Hematopoietic multipotent progenitor cell treated with erythropoietin and hydrocortisone succinate and interleukin-3 and kit ligand, for 8 days (in vitro differentiated cells): ENCODE measurements around the gene CPVL.
A peak's percentile ranks its signal among the peaks of the same experiment; 100 is the strongest.
"Not testable (repeated sequence)": the region's sequence is repeated elsewhere in the genome, so short reads cannot be mapped to it uniquely, and the experiment has no call there.

ENCODE experiments used
- DNase-seq: peaks from one replicate; pipeline ENCODE4 v3.0.0-alpha.2; 2015

The CPVL gene

DNA sequence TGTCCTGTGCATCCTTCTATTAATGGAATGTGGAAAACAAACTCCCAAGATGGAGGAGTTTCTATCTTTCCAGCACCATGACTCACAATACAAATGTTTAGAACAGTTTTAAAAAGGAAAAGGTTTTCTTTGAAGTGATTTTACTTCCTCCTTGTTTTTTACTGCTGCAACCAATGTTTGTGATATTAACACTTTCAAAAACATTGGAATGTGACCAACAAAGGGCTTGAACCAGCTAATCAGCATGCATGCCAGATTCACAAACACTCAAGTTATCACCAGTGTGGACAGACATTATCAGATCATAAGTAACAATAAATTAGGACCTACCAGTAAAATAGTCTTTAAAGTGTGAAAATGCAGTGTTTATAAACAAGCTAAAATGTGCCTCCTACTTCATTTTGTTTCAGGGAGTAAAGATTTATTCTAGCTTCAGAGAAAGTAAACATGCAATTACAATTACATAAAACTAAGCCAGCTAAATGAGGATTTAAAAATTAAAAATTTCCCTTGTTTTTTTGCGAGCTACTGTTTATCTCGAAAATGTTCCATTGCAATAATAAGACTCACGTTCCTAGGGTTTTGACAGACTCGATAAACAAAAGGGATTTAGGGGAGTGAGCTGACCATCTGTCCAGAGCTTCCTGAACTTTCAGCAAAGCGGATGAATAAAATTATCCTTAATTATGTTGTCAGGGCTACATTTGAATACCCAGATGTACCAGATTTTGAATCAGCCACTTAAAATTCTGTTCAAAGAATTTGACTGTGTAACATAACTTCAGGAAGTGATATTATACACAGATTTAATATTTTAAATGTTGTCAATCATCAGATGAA, 29.8 kb downstream of the CPVL start:
- DNase-seq = no peak

DNA sequence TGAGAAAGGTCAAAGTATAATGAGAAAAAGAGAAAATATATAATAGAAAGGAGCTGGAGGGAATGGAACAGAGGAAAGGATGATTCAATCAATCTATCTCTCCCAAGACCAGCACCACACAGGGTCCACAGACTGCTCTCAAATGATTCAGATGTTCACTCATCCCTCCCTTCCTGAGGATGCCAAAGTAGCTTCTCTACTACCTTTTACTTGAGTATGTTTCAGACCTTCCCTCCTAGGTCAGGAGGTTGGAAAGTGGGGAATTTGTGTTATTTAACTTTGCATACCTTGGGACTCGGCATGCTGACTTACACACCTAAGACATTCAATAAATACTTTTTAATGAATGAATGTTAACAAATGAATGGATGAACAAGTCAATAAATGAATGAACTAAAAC, 30.6 kb downstream of the CPVL start:
- DNase-seq = no peak

DNA sequence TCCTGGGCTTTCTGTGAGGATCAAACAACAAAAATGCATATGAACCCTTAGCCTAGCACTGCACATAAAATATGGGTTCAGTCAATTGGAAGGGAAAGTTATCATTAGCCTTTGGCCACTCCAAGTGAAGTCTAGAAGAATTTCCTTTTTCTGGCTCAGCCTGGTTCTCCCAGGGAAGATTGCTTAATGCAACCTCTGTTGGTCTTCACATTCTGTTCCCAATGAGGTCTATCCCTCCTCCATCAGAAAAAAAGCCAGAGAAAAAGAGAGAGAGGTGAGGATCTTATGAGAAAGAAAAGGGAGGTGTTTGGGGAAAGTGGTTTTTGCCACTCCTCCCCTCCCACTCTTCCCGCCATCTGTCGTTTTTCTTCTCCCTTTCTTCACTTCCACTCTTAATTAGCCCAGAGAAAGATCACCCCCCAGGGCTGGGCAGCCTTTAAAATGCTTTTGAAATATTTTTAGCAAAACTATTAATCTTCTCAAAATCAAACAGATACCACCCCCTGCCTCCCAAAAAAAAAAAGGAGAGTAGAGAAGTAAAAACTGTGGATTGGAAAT, 31.1 kb downstream of the CPVL start:
- DNase-seq = no peak

DNA sequence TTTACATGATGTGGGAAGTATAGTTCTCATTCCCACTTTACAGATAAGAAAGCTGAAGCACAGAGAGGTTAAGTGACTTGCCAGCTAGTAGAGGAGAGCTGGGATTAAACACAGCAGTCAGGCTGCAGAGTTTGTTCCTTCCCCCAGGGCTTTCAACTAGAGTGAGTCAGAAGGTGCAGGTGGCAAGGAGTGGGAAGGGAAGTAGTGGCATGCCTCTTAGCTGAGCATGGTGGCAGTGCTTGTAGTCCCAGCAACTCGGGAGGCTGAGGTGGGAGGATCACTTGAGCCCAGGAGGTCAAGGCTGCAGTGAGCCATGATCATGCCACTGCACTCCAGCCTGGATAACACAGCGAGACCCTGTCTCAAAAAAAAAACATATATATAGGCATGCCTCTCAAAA, 32.1 kb downstream of the CPVL start:
- not testable (repeated sequence) for DNase-seq

DNA sequence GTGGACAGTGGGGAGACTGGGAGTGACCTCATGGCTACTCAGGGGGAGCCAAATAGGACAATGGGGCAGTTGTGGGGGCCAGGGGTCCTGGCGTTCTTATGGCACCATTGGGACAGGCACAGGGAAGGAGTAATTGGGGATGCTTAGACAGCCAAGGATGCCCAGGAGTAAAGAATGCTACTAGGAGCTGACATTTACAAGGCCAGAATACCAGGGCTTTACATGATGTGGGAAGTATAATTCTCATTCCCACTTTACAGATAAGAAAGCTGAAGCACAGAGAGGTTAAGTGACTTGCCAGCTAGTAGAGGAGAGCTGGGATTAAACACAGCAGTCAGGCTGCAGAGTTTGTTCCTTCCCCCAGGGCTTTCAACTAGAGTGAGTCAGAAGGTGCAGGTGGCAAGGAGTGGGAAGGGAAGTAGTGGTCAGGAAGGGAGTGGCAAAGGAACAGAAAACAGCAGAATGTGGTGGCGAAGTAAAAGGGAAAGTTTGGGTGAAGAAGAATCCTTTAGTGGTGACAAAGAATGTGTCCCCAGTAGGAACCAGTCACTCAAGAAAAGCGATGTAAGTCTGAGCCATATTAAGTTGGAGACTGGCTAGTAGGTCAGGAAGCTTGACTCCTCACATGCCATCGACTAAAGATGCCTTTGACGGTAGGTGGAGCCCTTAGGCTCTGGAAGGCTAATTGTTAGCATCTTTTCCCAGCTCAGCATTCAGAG, 32.8 kb downstream of the CPVL start:
- peak; percentile 73 for DNase-seq

DNA sequence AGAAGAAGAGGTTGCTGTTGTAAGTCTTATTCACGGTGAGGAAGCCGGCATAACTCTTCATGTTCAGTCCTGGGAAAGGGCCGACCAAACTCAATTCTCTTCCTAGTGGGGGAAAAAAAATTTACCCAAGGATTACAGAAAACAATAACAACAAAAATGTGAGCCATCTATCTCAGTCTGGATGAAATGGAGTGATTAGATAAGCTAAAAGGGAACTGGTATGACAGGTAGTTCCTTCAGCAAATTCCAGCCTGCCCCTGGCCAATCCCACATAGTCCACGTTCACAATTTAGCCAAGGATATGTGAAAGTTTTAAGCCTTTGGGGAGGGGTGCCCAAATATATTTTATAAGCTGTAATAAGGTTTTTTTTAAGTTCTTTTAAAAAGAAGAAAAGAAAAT, 33.6 kb downstream of the CPVL start:
- DNase-seq = no peak

DNA sequence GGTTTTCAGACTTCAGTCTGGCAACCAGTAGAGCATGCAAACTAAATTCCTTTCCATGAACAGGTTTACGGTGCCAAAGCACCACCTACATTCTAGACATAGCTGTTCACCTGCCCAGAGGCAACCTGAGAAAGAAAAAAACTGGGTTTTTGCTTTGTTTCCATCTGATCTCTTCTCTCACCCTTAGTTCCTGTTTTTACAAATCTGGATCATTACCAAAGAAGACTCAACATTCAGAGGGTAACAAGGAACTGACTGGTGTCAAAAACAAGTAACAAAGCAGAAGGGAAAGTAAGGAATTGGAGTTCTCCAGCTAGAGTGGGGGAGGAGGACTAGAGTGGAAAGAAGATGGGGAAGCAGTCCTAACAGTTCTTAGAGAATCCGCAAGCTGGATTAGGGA, 36.4 kb downstream of the CPVL start:
- no peak for DNase-seq

DNA sequence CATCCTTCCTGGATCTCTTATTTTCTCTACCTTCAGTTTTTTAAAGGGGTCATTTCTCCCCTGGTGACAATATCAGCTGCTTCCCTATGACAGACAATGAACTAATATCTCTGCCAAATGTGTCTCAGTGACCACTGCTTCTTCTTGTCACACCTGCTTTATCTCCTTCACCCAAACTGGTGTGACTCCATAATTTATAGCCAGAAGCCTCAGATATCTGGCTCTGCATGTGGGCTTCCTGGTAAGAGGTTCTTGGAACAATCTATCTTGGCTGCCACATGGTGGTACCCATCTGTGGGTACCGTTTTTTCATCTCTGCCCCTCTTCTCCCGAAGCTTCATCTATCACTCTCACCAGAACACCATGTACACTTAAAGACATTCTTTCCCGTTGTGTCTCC, 37.0 kb downstream of the CPVL start:
- DNase-seq = peak; percentile 96

DNA sequence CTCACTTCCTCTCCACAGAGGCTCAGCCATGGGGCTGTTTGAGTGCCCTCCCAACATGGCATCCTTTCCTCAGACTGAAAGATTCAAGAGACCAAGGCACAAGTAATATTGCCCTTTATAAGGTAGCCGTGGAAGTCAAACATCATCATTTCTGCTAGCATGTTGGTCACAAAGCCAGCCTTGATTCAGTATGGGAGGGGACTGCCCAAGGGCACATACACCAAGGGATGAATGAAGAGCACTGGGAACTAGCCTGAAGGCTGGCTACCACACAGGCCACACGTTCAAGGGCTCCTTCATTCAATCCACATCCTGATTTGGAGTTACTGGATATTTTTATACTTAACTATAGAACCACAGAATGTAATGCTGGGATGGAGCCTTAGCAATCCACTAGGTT, 39.3 kb downstream of the CPVL start:
- DNase-seq = no peak

DNA sequence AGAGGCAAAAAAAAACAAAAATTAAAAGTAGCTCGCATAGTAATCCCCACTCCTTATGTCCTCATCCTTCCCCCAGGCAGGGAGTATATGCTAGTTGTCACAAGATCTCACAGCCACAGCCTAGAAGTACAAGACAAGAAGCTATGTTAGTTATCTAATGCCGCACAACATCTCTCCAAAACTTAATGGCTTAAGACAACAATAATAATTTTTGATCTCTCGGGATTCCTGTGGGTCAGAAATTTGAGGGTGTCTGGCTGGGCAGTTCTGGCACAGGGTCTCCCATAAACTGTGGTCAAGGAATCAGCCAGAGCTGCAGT, 39.7 kb downstream of the CPVL start:
- no peak for DNase-seq

DNA sequence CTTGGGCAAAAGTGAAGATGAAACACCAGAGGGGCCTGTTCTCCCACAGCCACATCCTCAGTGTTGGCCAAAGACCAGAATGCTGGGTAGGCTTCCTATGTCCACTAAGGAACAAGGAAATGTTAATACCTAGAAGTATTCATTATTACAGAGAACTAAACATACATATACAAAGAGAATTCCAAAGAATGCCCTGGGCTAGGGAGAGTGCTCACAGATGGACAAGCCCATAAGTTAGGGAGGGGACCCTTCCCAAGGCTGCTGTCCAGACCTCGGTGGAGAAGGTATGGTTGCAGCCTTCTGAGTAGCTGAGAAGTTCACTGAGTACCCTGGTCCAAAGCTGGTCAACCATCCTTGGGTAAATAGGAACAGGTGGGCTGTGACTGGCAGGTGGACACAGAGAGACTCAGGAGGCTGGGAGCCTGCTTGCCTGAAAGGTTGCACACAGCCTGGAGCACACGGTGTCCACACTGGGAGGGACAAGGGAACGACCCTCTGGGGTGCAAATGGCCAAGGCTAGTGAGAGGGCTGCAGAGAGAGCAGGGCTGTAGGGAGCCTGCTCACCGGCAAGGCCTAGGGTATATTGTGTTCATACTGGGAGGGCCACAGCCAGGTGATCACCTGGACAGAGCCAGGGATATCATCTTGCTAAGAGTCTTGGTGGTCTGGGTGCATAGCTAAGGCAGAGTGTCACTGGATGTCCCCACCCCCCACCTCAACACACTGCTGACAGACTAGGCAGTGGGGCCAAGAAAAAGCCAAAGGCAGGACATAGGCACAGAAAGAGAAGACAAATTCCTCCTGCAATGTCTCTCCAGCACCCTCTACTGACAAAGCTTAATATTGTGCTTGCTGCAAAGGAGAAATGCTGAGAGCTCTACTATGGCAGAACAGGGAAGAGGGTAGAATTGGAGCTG, 40.3 kb downstream of the CPVL start:
- DNase-seq = peak; percentile 82

DNA sequence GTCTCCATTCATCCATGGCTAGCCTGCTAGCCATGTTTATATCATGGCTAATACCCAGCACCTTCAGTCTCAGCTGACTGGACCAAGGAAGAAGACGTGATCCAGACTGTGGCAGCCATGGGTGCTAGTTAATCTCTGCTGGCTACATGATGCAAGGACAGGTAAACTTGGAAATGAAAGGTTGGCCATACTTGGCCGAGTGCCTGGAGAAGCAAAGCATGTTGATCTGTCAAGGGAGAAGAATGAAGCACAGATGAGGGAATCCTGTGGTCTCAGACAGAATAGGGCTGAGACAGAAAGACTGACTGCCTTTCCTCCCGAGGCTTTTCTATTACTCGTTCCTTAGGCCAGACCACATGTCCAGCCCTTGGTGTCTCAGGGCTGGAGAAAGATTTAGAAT, 41.1 kb downstream of the CPVL start:
- no peak for DNase-seq

DNA sequence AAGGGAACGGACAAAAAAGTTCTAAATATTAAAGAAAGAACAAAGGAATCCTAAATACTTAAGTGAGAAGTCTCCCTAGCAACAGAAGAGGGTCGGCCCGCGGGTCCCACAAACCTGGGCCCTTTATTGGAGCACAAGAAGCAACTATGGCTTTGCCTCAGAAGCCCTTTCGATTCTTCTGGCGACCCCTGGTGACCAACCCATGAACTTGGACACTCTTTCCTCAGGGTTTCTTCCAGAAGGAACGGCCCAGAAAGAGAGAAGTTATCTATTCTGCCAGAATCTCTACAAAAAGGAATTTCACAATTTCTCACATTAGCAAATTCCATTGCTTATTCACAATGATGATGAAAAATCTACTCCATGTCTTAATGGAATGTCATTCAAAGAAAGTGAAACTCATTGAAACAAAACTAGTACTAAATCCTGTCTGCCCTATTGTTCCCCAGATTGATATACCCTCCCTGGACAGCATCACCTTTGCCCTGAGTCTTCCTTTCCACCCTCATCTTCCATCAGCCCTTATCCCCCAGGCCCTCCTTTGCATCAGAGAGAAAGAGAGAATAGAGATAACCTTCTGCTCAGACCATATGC, 43.7 kb downstream of the CPVL start:
- peak; percentile 61 for DNase-seq

DNA sequence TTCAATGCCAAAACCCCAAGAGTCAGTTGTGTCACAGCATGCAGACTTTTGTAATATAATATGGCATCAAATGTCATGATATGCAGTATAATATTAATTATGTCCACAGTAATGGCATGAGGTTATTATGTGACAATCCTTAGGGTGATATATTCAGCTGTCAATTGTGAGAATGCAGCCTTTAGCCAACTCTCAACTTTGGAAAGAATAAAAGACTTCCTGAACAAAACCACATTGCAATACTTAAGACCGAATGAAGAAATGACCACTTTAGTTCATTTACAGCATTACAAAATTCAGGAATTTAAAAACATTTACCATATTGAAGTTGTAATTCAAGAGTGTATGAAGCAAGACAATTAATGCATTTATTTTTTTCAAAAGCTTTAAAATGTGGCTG, 45.4 kb downstream of the CPVL start:
- no peak for DNase-seq

DNA sequence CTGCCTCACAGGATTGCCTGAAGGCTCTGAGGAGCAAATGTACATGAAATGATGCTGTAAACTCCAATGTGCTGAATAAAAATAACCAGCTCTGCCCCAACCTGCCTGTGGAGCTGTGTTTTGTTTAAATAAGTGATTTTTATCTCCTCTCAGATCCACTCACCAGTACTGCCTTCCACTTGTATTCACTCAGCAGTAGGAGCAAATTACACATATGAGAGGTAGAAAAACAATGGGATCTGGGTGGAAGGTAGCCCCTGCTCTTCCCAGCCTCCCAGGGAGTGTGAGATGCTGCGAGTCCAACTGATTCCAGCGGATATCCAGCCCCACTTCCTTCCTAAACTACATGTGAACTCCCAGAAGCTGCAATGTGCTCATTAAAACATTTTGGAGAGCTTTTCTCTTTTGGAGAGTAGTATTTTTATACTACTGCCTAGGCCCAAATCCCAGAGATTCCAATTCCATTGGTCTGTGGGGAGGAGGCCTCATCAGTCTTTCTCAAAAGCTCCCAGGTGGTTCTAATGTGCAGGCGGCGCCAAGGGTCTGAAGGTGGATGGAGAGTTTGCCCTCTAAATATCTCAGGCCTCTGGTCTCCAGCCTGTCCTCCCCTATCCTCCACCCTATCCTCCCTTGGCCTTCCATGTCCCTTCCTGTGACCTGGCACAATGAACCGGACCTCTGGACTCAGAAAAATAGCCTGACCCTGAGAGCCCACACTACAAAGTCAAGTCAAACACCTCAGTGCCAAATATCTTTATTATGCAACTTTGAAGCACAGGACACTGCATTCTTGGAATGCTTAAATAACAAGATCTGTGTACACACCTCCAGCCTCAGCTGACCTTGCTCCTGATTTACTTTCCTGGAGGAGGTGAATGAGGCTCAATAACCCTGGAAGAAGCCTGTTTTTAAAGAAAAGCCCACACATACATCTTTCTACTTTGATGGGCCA, 46.2 kb downstream of the CPVL start:
- DNase-seq = no peak

DNA sequence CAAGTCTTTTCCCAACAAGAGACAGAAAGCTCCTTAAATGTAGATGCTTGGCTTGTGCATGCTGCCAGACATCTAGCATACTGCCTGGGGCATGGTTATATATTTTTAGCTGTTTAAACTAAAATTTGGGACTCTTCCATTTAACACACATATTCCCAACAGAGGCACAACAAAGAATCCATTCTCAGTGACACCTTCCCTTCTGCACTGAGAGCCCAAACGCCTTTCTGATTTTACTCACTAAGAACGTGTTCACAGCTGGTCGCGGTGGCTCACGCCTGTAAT, 49.9 kb downstream of the CPVL start:
- DNase-seq = no peak

DNA sequence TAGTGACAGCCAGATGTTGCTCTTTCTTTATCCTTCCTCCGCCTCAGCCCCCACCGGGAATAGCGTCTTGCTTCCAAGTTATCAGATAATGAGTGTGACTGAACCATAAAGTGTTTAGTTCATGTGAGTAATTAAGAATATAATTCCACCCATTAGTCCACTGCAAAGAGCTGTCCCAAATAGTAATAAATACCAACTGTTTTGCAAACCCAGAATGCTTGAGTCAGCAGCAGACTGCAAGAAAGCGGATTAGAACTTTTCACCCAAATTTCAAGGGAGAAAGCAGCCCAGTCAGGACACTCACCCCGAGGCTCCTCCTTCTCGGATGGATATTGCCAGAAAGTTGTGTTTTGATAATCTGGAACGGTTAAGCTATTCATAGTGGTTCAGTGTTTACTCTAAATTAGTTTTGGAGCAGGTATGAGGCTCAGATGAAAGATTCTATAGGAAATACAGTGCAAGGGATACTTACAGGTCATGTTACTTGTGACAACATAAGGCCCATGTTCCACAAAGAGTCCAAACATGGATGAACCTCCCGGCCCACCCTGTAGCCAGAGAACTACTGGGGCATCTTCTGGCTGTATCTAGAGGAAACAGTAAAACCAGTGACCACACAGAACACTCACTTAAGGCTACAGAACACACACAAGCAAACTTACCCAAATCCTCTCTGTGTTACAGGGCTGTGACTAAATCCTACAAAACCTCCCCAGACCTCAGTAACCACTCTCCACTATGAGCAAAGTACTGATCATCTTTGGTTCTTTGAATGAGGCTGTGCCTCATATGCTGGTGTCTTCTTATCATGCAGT, 50.5 kb downstream of the CPVL start:
- DNase-seq = no peak

DNA sequence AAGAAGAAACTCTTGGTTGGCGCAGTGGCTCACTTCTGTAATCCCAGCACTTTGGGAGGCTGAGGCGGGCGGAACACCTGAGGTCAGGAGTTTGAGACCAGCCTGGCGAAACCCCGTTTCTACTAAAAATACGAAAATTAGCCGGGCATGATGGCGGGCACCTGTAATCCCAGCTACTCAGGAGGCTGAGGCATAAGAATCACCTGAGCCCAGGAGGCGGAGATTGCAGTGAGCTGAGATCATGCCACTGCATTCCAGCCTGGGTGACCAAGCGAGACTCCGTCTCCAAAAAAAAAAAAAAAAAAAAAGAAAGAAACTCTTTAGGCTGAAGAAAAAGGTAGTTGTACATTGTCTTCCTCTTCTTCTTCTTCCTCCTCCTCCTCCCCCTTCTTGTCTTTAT, 53.2 kb downstream of the CPVL start:
- DNase-seq = not testable (repeated sequence)

DNA sequence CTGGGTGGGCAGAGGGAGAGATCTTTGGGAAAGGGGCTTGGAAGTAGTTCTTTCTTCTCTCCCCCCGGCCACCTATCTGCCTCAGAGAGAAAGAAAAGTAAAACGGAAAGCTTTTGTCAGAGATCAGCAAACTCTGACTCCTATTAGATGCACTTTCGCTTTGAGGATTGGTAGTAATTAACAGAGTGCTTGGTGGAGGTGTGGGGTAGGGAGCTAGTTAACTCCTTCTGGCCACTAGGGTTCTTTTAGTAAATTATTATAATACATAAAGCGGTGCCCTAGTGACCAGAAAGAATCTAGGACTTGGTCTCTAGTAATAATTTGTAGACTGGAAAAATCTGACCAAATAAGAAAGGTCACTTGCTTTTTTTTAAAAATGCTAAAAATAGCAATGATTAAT, 54.6 kb downstream of the CPVL start:
- DNase-seq = no peak

DNA sequence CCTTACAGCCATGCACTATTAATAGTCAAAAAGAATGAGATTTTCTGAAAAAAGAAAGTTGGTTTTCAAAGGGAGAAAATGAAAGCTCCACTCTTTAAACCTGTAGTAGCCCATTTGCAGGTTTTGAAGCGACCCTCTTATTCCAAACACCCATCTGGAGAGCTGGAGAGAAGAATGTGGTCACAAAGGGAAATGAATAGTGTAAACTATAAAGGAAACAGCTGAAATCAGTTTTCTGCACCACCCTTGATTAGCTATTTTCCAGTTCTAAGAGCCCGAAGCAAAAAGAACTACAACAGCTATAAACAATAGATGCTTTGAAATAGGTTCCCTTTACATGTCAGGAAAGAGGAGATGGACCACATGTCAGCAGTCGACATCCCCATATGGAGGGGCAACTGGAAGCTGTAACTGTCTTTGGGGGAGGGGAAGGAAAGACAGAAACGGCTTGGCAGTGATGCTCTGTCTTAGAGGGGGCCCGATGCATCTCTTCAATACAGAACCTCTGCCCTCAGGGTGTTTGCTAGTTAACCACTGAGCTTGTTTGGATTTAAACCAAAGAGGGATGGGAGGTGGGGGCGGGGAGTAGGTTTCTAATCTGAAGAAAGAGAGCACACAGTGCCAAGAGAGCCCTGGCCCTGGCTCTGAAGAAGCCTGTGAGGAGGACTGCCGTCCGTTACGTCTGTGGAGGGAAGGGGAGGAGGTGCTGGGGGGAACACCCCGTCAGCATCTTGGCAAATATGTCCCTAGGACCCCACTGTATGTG, 55.3 kb downstream of the CPVL start:
- no peak for DNase-seq
